ENCODE results near the gene POGZ.

POGZ gene

GRCh38 chr1:151411884-151412283 lies 47.4 kb downstream of the POGZ start:
- Histone ChIP-seq H3K9me3 (ENCODE audit: insufficient read depth, low read depth, low read length) (no peaks in the 10 kb centered on the region), H3F3A (ENCODE audit: low read depth) (no peaks in the 10 kb centered on the region), H4K20me1 (ENCODE audit: insufficient read depth, low read length, poor library complexity, severe bottlenecking) (no peaks in the 10 kb centered on the region), H2AFZ (ENCODE audit: low read length) (no peak overlapping the region), H3K27me3 (ENCODE audit: insufficient read depth, low read length, poor library complexity, severe bottlenecking) (no peaks in the 10 kb centered on the region), H3K9ac (ENCODE audit: low read depth, low read length, poor library complexity, severe bottlenecking) (no peak overlapping the region), H3K4me3 (ENCODE audit: low read length, poor library complexity, severe bottlenecking) (no peak overlapping the region), H3K4me1 (ENCODE audit: insufficient read depth, low read length, poor library complexity, severe bottlenecking) (no peaks in the 10 kb centered on the region), H3K9me2 (replicated peaks; ENCODE audit: low read depth, low read length) (no peaks in the 10 kb centered on the region), H3K4me2 (ENCODE audit: low read depth, low read length, poor library complexity, severe bottlenecking) (no peak overlapping the region), H3K36me3 (ENCODE audit: insufficient read depth, low read length) (peaks cover 85% of the 10 kb centered on the region), H3K79me2 (ENCODE audit: insufficient read depth, low read length) (no peaks in the 10 kb centered on the region)
- no peak for TF ChIP-seq CTCF (conservative IDR thresholded peaks at IDR 0.05; ENCODE audit: low read length)
- no peak for TF ChIP-seq EZH2phosphoT487 (IDR thresholded peaks at IDR 0.05; ENCODE audit: borderline replicate concordance)

GRCh38 chr1:151408891-151409290 lies 50.4 kb downstream of the POGZ start:
- Histone ChIP-seq H3K4me1 (ENCODE audit: insufficient read depth, low read length, poor library complexity, severe bottlenecking) (no peaks in the 10 kb centered on the region), H4K20me1 (ENCODE audit: insufficient read depth, low read length, poor library complexity, severe bottlenecking) (no peaks in the 10 kb centered on the region), H3K79me2 (ENCODE audit: insufficient read depth, low read length) (no peaks in the 10 kb centered on the region), H3K27me3 (ENCODE audit: insufficient read depth, low read length, poor library complexity, severe bottlenecking) (no peaks in the 10 kb centered on the region), H2AFZ (ENCODE audit: low read length) (no peak overlapping the region), H3K9ac (ENCODE audit: low read depth, low read length, poor library complexity, severe bottlenecking) (no peak overlapping the region), H3K4me2 (ENCODE audit: low read depth, low read length, poor library complexity, severe bottlenecking) (no peak overlapping the region), H3K36me3 (ENCODE audit: insufficient read depth, low read length) (peaks cover 93% of the 10 kb centered on the region), H3F3A (ENCODE audit: low read depth) (peaks cover under 1% of the 10 kb centered on the region; the same call in 1 of the 2 replicates), H3K4me3 (ENCODE audit: low read length, poor library complexity, severe bottlenecking) (no peak overlapping the region), H3K9me2 (replicated peaks; ENCODE audit: low read depth, low read length) (no peaks in the 10 kb centered on the region), H3K9me3 (ENCODE audit: insufficient read depth, low read depth, low read length) (no peaks in the 10 kb centered on the region)
- TF ChIP-seq CTCF (conservative IDR thresholded peaks at IDR 0.05; ENCODE audit: low read length), result no peak
- no peak for TF ChIP-seq EZH2phosphoT487 (IDR thresholded peaks at IDR 0.05; ENCODE audit: borderline replicate concordance)

- H3K4me1 ChIP-seq (ENCODE audit: insufficient read depth, low read length, poor library complexity, severe bottlenecking), result no peaks in the 10 kb centered on the region
- TF ChIP-seq CTCF (conservative IDR thresholded peaks at IDR 0.05; ENCODE audit: low read length) (no peak), EZH2phosphoT487 (IDR thresholded peaks at IDR 0.05; ENCODE audit: borderline replicate concordance) (no peak)
- peaks cover 93% of the 10 kb centered on the region for H3K36me3 ChIP-seq (ENCODE audit: insufficient read depth, low read length)
Measured at GRCh38 chr1:151407304-151407703, 52.0 kb downstream of the POGZ start.

More at GRCh38 chr1:151407304-151407703, 52.0 kb downstream of the POGZ start:
- H3K9me2 ChIP-seq (replicated peaks; ENCODE audit: low read depth, low read length), result no peaks in the 10 kb centered on the region
- H3F3A ChIP-seq (ENCODE audit: low read depth), result peaks cover 6% of the 10 kb centered on the region; the same call in 1 of the 2 replicates
- H3K79me2 ChIP-seq (ENCODE audit: insufficient read depth, low read length), result no peaks in the 10 kb centered on the region
- no peaks in the 10 kb centered on the region for H3K27me3 ChIP-seq (ENCODE audit: insufficient read depth, low read length, poor library complexity, severe bottlenecking)
- no peak overlapping the region for H3K4me3 ChIP-seq (ENCODE audit: low read length, poor library complexity, severe bottlenecking)
- H4K20me1 ChIP-seq (ENCODE audit: insufficient read depth, low read length, poor library complexity, severe bottlenecking), result no peaks in the 10 kb centered on the region
- H3K9me3 ChIP-seq (ENCODE audit: insufficient read depth, low read depth, low read length), result no peaks in the 10 kb centered on the region
- H2AFZ ChIP-seq (ENCODE audit: low read length), result no peak overlapping the region
- no peak overlapping the region for H3K4me2 ChIP-seq (ENCODE audit: low read depth, low read length, poor library complexity, severe bottlenecking)
- H3K9ac ChIP-seq (ENCODE audit: low read depth, low read length, poor library complexity, severe bottlenecking), result no peak overlapping the region
